HG03520 (cell line): ENCODE results near the gene SEC14L1.

Experiments used
- ATAC-seq: cut with Tn5 transposase; IDR thresholded peaks from one replicate; pipeline ENCODE4 v1.9.1; 2021; ENCODE audit warnings: mild to moderate bottlenecking, moderate library complexity; ENCODE audit not compliant: unreplicated experiment

Gene SEC14L1

DNA sequence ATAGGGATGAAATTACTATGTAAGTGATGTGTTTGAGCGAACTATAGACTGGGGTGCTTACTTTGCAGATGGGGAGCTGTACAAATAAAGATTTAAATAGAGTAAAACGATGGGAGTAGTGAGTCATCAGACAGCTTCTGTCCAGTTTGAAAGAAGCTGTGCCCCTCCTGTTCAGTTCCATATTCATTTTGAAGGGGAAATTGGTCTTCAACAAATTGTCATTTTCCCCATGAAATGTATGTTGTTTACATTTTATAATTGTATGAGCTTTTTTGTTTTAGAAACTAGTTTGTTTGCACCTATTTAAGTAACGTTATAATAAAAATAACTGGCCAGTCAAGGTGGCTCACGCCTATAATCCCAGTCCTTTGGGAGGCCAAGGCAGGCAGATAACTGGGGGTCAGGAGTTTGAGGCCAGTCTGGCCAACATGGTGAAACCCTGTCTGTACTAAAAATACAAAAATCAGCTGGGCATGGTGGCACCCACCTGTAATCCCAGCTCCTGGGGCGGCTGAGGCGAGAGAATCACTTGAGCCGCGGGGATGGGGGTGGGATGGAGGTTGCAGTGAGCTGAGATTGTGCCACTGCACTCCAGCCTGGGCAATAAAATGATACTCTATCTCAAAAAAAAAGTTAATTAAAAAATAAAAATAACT is 20.2 kb downstream of the SEC14L1 start:
- no peak for ATAC-seq

DNA sequence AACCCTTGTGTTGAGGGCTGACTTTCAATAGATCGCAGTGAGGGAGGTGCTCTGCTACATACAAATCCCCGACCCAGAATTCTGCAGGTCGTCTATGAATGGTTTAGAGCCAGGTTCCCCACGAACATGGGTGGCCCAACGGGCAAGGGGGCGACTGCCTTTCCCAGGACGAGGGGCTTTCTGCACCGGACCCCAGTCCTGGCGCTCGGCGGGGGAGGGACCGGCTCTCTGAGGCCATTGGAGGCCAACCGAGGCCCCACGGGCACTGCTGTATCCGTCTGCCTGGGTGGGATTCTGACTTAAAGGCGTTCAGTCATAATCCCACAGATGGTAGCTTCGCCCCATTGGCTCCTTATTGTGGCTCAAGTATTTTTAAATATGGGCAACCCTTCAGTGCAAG is 21.2 kb downstream of the SEC14L1 start:
- ATAC-seq, result no peak

DNA sequence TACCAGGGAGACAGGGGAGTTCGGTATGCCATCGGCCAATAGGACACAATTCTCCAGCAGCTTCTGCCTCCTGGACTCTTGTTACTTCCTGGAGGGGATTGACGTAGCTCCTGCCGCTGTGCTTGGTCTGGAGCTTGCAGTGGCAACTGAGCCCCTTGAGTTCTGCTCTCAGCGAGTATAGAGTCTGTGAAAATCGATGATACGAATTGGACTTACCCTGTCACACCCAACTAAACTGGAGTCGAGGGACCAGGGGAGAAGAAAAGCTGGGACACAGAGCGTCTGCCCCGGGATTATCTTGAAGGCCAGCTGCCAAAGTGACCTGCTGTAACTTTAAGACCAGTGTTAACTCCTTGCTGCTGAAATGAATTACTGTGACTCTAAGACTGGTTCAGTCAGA is 22.2 kb downstream of the SEC14L1 start:
- no peak for ATAC-seq

DNA sequence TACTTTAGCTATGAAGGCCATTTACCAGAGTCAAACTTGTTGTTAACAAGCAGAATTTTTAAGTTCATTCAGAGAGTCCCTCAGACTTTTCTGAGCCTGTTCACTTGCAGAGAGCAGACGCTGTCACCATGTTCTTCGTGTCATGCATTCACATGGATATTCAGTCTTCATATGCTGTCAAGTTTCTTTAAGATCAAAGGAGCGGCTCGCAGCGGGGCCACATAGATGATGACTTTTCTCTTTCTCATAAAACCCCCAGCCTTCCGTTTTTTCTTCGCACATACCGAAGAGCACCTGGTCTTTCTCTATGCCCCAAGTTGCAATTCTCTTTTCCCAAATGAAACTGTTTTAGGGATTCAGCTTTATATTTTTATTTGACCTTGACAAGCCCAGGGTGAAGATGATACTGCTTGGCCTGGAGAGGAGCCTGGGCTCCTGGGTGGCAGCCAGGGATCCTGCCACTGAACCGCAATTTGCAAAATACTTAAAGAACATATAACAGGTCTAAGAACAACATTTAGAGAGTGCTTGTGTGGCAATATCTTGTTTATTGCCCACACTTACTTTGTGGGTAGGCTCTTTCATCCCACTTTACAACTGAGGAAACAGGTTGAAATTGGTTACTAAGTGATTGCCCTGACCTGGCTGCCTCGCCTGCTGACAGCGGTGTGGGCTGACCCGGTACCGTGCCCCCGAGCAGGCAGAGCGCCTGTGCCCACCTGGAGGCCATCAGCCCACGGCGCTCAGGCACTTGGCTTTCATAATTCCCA is 22.9 kb downstream of the SEC14L1 start:
- ATAC-seq, result no peak

DNA sequence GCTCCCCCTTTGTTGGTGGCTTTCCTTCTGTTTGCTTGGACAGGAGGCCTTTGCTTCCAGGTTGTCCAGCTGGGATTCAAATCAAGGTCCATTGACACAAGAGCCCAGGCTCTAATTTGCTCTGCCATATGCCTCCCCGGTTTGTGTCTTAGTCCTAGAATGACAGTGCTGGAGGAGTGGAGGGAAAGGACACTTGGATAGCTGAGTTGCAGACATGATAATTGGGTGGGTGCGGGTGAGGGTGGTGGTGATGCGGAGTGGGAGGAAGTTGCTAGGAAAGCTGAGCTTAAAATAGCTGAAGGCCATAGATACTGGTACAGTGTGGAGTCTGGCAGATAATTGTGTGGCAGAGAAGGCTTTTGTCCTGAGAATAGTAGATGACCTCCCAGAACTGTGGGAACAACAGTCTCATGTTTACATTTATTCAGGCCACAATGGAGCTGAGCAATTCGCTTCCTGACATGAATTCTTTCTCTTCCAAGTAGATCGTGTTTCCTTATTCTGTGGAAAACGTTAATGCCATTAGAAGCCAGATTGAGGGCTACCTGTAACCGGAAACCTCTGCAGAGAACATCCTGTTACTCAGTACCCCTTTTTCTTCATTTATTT is 23.8 kb downstream of the SEC14L1 start:
- no peak for ATAC-seq

DNA sequence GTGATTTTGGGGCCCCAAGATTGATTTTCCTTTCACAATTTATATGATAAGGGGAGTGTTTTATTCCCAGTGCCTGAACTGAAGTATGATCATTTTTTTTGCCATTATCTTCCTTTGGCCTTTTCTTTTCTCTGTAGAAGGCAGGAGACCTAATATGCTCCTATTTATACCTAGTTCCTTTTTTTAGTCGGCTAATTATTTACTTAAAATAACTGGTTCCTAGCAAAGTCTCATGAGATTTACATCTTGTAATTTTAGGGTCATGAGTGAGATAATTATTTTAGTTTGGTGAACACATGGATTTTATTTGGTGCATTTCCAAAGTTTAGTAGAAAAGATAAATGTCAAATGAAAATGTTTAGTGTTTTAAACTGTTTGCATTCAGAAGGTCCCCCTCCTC is 24.8 kb downstream of the SEC14L1 start:
- ATAC-seq, result no peak

DNA sequence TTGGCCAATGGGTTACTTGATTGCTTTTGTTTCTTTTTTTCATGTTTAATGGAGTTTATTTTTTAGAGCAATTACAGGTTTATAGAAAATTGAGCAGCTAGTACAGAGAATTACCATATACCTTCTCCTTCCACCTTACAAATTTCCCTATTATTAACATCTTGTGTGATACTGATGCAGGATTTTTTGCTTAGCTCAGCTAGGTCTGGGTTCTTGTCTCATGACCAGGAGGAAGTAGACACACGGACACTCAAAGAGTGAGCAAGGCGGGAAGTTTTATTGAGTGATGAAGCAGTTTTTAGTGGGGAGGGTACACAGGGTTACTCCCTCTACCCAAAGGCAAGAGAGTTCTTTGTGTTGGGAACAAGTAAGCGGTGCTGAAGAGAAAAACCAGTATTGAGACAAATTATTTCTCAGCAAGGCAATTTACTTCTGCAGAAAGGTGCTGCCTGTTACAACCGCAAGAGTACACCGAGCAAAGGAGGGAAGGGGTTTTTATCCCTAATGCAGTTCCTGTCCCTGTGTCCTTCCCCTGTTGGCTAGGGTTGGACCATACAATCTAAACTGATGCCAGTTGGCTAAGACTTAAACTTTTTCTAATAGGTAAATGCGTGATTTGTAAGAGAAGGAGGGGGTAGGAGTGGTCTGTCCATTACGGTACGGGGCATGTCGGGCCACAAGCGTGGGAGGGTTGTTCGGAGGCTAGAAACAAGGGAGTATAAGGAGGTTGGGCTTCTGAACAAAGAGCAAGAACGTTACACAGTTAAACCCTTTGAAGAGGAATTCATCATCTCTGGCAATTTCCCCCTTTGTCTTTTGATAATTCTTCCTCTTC is 26.9 kb downstream of the SEC14L1 start:
- ATAC-seq, result no peak

DNA sequence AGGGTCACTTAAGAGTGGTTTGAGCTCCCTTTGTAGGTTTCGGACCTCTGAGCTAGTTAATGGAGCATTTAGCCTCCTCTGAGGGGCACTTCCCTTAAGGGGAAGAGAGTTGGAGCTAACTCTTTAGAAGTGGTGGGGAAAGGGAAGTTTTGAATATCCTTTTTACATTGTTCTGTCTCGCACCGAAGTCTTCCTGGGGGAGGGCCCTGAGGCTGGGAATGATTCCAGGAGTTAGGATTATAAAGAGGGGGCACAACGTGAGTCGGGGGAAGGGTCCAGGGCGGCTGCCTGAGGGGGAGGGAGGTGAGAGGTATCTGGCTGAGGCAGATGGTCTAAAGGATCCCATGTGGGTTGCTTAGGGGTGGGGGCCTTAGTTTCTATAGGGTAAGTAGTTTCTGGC is 32.3 kb downstream of the SEC14L1 start:
- ATAC-seq, result no peak

DNA sequence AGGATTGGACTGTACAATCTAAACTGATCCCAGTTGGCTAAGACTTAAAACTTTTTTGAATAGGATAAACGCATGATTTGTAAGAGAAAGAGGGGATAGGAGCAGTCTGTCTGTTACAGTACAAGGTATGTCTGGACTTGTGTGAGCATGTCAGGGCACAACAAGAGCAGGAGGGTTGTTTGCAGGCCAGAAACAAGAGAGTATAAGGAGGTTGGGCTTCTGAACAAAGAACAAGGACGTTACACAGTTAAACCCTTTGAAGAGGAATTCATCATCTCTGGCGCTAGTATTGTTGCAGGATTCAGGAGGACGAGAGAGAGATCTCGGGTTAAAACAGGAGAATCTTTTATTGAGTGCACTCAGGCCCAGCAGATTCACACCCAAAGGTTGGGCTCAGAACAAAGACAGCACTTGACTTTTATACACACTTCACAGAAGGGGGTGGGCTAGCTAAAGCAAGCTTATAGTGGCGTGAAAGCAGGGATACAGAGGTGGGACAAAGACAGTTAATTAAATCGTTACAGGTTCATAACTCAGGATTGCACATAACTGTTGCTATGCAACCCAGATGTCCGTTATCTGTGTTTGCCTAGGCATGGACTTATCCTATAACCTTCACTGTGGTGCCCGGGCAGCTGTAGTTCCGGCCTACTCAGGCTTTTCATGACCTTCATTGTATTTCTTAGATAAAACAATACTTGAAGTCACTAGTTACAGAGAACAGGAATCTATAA is 34.3 kb downstream of the SEC14L1 start:
- no peak for ATAC-seq

DNA sequence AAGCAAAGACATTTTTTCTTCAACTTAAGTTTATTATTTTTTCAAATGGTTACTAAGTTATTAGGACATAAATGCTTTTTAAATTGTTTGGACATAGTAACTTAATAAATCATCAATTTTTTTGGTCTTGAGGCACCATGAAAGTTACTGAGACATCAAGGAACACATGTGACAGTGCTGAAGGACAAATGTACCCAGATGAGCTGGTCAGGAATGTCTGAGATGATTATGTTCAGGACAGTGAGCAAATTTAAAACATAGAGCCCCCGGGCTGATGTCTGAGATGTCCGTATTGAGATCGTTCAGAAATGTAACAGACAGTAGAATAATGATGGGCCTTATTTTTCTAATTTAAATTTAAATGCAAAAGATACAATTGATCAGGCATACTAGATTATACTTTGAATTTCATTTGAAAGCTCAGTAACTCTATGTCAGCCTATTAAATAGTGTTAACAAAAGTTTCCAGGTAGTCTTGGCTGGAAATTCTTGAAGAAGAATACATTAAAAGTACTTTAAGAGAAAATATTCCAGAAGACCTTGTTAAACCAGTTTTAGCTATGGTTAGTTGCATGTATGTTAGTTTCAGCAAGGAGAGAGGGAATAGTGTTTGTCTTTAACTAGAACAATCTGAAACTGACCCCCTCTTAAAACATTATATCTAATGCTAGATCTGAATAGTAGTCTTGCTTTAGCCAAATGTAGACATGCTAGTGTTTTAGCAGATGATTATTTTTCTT is 36.4 kb downstream of the SEC14L1 start:
- no peak for ATAC-seq

DNA sequence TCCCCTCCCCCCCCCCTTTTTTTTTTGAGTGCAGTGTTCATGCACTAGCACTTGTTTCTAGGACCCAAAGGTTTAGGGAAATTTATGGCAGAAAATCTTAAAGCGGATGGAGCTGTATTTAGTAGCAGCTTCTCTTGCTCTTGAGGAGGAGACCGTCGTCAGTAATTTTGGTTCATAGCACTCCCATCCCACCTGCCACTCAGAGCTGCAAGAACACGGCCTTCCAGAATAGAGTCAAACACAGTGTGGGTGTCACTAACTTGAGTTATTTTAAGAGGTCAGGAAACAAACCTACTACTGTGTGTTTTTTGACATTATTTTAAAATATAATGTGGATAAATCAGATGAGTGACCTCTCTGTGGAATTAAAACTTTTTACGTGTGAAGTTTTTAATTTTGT is 37.3 kb downstream of the SEC14L1 start:
- no peak for ATAC-seq

DNA sequence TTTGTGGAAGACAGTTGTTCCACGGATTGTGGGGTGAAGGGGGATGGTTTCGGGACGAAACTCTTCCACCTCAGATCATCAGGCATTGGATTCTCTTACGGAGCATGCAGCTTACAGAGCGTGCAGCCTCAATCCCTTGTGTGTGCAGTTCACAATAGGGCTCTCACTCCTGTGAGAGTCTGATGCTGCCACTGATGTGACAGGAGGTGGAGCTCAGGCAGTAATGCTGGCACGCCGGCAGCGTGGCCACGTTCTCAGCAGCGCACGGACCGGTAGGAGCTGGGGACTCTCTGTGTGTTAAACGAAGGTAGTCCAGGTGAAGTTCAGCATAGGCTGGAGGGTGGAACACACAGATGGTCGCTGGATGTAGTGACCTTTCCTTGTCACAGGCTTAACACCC is 37.8 kb downstream of the SEC14L1 start:
- no peak for ATAC-seq

DNA sequence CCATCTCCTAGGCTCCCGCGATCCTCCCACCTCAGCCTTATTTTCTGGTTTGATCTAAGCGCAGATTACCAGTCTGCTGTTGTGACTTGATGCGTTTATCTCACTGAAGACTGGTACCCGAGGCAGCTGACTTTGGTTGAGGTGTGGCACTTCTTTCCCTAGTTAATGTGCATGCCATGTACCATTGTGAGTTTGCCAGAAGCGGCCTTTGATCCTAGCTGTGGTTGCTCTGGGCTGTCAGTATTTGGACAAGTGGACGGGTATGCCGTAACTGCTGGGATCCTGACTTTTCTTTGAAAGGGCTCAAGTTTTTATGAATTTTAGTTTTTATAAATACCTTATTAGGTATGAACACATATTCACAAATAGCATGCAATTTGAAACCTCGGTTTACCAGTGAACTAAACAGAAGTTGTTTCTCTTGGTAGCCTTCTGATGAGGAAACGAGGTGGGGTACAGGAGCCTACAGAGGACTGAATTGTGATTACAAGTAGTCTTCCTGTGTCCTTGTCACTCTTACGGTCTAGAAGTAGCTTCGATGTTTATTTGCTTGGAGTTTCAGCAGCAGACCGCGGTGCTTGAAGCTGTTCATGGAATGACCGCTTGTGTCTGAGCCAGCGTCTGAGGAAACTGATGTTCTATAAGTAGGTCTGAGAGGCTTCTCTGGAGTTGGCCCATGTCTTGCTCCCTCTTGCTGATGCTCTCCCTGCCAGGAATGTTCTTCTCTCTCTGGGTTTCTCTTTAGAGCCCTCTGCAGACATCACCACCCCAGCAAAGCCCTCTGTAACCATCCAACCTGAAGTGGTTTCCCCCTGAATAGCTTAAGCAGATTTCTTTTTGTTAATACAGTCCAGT is 40.0 kb downstream of the SEC14L1 start:
- ATAC-seq, result no peak

DNA sequence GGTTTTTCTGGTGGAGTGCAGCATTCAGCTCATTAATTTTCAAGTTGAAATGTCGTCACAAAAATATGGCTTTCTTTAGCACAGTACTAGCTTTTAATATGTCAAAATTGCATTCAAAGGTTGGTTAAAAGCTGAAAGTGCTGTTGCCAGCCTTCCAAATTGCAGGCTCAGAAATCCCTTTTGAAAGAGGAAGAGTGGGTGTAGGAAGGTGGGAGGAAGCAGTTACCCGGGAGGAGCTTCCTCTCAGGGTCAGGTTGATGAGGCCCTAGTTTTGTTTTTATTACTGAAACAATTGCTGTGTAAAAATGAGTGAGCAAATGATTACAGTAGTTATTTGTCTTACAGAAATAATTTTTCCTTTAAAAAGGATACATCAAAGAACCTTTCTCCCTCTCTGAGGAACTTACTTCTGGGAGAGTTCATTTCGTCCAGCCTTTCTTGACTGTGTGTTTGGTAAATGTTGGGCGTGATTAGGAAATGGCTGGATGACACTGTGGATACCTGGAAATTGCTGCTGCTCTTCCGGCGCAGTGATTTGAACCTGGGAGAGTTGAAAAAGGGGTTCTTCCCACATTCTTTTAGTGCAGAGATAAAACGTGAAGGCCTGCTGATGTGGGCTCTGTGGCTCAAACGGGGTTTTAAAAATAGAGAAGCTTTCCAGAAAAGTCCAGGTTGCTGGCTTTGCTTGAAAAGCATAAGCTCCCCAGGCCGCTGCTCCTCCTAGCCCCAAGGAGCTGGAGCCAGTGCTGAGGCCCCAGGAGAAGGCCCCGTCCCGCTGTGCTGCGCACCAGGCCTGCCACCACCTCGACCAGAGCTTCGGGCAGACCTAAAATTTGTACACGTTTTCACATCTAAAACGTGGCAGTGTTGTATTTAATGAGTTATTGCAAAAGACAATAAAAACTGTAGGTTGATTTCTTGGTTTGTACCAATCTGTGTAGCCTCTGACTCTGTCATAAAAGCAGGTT is 41.7 kb downstream of the SEC14L1 start:
- ATAC-seq, result no peak

DNA sequence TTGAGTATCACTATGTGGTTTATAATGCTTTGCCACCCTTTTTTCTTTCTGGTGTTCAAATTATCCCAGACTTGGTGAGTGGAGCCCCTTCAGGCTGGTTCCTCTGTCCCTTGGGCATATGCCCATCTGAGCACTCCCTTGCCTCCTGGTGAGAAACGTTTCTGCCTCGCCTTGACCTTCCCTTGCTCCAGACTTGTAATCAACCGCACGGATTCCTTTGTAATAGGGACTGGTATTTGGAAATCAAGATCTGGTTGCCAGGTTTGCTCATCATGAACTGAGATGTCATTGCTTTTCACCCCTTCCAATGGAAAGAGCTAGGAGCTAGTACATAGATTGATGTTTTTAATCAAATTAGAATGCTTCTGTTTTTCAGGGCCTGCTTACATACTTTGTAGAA is 43.7 kb downstream of the SEC14L1 start:
- no peak for ATAC-seq

DNA sequence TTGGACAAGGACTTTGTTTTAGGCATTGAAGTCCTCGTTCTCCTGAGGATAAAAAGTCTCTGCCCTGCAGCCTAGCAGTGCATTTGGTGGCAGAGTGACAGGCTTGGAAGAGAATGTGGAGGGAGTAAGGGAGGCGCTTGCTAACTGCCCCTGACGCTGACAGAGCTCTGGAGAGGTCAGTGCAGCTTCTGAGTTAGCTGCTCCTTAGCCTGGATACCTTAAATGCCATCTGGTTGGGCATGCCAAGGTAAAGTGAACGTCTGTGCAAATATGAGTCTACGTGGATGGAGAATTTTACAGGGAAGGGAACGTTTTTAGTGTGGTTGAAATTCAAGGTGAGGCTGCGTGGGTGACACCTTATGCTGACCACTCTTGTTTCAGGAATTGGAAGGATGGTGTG is 44.4 kb downstream of the SEC14L1 start:
- no peak for ATAC-seq

DNA sequence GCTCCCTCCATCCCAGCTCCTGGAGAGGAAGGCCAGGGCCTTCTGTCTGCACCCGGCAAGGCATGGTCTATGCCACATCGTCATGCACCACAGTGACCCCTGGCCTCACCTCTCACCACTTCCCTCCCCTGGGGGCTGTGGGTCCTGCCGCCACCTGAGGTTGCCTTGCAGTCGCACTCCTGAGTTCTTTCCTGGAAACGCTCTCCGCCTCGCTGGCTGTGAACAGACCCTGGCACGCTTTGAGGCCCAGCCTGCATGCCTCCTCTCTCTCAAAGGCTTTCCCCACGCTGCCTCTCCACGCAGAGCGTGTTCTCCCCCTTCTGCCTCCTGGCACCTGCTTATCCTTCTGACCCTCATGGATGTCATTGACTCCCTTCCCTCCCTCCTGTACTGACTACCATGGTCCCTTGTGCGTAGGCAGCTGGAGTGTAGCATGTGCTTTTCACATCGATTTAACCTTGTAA is 45.4 kb downstream of the SEC14L1 start:
- no peak for ATAC-seq
